GM06990 (cell line): Measurements from ENCODE around the gene EMILIN1.

ENCODE experiments used
- DNase-seq: peaks from one replicate; pipeline ENCODE4 v3.0.0-alpha.2; 2011; ENCODE audit not compliant: insufficient read length; ENCODE audit errors: extremely low read depth
- H3K27me3 ChIP-seq: replicated peaks from 2 replicates; pipeline ENCODE4 v1.6.0; 2011; ENCODE audit warnings: low read length; ENCODE audit not compliant: control insufficient read depth, insufficient read depth
- H3K36me3 ChIP-seq: 2 replicates; pipeline ENCODE4 v1.5.1; 2011; ENCODE audit warnings: low read length; ENCODE audit not compliant: control insufficient read depth, insufficient read depth
- H3K4me3 ChIP-seq: replicated peaks from 2 replicates; pipeline ENCODE4 v1.5.1; 2011; ENCODE audit warnings: low read depth, mild to moderate bottlenecking, control low read depth, low read length
- CTCF ChIP-seq: IDR thresholded peaks from 2 replicates; pipeline ENCODE4 v1.5.1; 2011; ENCODE audit warnings: low read length, control low read depth, mild to moderate bottlenecking, inconsistent platforms; ENCODE audit not compliant: insufficient read depth, poor library complexity, severe bottlenecking

The EMILIN1 gene

DNA sequence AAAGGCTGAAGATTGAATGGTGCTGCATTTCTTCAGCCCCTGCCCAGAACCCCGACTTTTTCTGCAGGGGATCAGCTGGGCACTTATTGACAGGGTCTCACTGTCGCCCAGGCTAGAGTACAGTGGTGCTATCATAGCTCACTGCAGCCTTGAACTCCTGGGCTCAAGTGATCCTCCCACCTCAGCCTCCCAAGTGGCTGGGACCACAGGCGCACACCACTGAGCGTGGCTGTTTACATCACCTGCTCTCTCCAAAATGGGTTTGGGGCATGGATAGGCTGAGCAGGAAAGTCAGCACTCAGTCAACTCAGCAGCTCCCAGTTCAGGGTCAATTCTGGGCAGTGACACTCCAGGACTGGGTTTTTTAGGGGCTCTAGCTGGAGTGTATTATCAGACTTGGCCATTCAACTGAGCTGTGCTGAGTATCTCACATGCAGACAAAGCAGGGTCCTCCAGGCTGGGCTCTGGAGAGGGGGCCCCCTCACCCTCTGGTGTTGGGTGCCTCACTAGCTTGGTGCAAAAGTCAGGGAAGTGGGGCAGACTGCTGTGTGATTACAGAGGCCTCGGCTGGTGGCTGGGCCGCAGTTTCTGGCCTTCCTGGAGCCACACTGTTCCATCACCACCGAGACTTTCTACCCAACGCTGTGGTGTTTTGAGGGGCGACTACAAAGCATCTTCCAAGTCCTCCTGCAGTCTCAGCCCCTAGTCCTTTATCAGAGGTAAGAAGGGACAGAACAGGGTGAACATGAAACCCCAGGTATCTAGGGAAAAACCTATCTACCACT is 49.7 kb downstream of the EMILIN1 start:
- no peak for TF ChIP-seq CTCF
- Histone ChIP-seq H3K4me3 (no peak overlapping the region), H3K27me3 (no peaks in the 10 kb centered on the region; the same call in 1 of the 2 replicates), H3K36me3 (peaks cover 28% of the 10 kb centered on the region)
- no peak for DNase-seq

DNA sequence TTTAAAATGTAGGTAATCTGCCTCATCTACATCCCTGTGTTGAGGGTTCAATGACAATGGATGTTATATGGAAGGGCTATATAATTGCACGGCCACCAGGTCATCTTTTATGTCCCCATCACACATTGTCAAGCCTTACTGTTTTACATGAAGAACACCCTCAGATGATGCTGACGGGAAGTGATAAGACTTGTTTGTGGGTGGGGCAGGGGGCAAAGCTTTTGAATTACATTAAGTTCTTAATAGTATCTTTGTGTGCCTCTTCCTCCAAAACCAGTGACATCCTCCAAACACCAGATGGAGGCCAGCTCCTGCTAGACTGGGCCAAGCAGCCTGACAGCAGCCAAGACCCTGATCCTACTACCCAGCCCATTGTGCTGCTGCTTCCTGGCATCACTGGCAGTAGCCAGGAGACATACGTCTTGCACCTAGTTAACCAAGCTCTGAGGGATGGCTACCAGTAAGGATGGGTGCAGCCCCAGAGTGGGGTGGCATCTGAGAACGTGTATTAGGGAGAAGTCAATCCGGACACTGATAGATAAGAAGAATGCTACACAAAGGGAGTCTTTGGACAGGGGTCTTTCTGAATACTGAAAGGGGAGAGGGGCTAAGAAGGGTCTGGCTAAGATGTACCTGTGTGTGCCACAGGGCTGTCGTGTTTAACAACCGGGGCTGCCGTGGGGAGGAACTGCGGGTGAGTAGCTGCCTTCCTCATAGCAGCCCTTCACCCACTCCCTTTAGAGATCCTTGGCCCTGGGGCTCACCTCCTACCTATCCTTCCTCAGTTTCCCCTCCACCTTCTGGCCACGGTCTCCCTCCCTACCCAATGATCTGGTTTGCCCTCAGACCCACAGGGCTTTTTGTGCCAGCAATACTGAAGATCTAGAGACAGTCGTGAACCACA is 50.5 kb downstream of the EMILIN1 start:
- no peak overlapping the region for H3K4me3 ChIP-seq
- no peak for DNase-seq
- peaks cover 29% of the 10 kb centered on the region for H3K36me3 ChIP-seq
- TF ChIP-seq CTCF: no peak
- H3K27me3 ChIP-seq: no peaks in the 10 kb centered on the region

DNA sequence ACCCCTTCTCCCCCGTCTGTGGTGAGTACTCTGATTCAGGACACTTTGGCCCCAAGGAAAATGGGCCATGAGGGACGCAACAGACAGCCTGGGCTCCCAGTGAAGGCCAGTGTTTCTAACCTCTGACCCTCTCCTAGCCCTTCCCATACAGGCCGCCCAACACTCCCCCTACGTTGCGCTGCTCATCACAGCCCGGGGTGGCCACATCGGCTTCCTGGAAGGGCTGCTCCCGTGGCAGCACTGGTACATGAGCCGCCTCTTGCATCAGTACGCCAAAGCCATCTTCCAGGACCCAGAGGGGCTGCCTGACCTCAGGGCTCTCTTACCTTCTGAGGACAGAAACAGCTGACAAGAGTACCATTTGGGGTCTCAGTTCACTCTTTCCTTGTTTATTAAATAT is 52.0 kb downstream of the EMILIN1 start:
- DNase-seq: no peak
- no peaks in the 10 kb centered on the region for H3K27me3 ChIP-seq
- no peak for TF ChIP-seq CTCF
- peaks cover 29% of the 10 kb centered on the region for H3K36me3 ChIP-seq
- no peak overlapping the region for H3K4me3 ChIP-seq

DNA sequence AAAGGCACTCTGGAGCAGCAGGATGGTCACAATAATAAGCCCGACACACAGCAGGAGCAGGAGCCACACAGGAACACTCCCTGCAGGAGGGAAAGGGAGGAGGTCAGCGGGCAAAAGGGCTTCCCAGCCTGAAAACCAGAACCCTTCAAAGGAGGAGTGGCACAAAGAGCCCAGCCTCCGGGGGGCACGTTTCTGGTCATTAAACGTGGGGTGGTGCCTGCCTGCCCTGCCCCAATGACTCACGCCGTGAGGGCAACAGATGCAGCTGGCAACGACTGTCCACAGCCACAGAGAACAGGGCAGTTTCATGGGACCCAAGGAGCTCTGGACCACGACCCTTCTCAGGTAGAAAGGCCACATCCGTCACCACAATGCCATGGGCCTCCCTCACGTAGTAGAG is 53.0 kb downstream of the EMILIN1 start:
- no peak for TF ChIP-seq CTCF
- no peaks in the 10 kb centered on the region for H3K27me3 ChIP-seq
- H3K4me3 ChIP-seq: no peak overlapping the region
- no peak for DNase-seq
- H3K36me3 ChIP-seq: peaks cover 29% of the 10 kb centered on the region

- Histone ChIP-seq H3K36me3 (peaks cover 29% of the 10 kb centered on the region), H3K4me3 (peak overlapping the region; percentile 97), H3K27me3 (no peaks in the 10 kb centered on the region)
- TF ChIP-seq CTCF: no peak
- no peak for DNase-seq
Observed at GRCh38 chr2:27133195-27133875, 54.9 kb downstream of the EMILIN1 start.
